DMS 273 (cell line): ENCODE results near the gene SLC6A7.
A peak's percentile ranks its signal among the peaks of the same experiment; 100 is the strongest.

Experiments used
- DNase-seq: peaks from one replicate; lab custom pipeline; 2025; ENCODE audit not compliant: unreplicated experiment; lab: John Stamatoyannopoulos, UW

The SLC6A7 gene

DNA sequence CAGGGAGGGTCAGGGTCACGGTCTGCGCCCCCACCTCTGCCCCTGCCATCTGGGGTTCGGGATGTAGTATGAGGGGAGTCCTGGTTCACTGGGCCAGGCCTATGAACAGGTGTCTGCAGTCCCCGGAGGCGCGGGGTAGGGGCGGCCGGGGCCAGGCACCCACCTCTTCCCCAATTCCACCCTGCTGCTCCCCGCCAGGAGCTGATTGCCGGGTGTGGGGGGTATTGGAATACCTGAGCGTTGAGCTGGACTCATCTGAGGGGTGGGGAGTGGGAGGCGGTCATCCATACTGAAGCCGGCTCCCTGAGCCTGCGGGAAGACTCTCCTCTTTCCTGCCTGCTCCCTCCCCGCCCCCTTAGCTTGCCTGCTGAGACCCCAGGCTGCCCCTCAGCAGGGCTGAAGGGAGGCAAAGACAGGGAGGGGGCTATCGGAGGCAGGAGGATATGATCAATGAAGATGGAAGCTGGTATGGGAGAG is 679 bp downstream of the SLC6A7 start:
- DNase-seq = no peak

GRCh38 chr5:150190987-150191386 is 1.1 kb downstream of the SLC6A7 start:
- DNase-seq = no peak

DNA sequence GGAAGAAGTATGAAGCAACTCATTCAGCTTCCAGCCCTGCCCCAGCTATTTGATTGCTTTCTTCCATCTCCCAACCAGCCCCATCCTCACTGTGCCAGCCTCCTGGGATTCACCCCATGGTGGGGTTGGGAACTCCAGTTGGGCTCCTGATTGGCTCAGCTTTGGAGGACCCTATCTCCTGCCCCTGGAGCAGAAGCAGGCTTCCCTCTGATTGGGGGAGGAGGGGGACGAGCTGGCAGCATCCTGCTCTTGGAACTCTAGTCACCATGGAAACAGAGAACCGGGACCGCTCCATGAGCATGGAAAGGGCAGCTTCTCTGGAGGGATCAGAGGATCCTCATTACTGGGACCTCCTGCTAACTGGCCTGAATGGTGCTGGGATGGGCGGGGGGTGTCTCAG is 2.6 kb downstream of the SLC6A7 start:
- peak; percentile 25 for DNase-seq

- DNase-seq = no peak
Measured at GRCh38 chr5:150195736-150196485, 6.0 kb downstream of the SLC6A7 start.

- no peak for DNase-seq
Measured at GRCh38 chr5:150196514-150196913, 6.7 kb downstream of the SLC6A7 start.

GRCh38 chr5:150196986-150197385 is 7.1 kb downstream of the SLC6A7 start:
- no peak for DNase-seq

GRCh38 chr5:150197476-150197875 is 7.6 kb downstream of the SLC6A7 start:
- DNase-seq = no peak

DNA sequence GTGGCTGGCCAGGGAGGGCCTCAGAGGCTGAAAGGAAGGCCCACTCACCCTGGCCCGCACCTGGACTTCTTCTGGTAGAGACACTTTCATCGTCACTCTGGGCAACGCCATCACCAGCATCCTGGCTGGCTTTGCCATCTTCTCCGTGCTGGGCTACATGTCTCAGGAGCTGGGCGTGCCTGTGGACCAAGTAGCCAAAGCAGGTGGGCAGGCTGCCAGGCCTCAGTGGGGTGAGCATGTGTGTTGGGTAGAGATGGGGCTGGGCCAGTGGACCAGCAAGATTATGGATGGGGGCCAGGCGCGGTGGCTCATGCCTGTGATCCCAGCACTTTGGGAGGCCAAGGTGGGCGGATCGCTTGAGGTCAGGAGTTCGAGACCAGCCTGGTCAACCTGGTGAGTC is 12.6 kb downstream of the SLC6A7 start:
- no peak for DNase-seq

DNA sequence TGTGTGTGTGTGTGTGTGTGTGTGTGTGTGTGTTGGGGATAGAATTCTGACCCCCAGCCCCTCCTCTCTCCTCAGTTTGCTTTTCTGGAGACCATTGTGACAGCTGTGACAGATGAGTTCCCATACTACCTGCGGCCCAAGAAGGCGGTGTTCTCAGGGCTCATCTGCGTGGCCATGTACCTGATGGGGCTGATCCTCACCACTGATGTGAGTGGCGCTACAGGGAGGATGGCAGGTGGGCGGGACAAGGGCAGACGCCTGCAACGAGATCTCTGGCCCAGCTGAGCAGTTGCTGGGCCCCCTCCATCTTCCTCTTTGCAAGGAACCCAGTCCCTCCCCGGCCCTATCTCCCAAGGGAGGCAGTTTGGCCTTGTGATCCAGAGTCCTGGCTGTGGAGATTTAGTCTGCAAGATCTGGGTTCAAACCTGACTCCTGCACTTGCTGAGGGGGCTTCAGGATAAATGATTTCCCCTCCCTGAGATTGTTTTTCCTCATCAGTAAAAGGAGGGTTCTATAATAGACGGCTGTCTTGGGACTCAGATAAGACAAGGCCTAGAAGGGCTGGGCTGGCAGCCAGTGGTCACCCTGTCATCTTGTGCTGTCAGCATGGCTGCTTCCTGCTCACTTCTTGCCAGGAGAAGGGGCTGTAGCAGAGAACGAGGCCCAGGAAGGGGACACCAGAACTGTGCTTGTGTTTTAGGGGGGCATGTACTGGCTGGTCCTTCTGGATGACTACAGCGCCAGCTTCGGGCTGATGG is 14.1 kb downstream of the SLC6A7 start:
- DNase-seq = no peak

GRCh38 chr5:150204590-150204960 is 14.7 kb downstream of the SLC6A7 start:
- DNase-seq = no peak

- DNase-seq = no peak
Measured at GRCh38 chr5:150206098-150206778, 16.4 kb downstream of the SLC6A7 start.

DNA sequence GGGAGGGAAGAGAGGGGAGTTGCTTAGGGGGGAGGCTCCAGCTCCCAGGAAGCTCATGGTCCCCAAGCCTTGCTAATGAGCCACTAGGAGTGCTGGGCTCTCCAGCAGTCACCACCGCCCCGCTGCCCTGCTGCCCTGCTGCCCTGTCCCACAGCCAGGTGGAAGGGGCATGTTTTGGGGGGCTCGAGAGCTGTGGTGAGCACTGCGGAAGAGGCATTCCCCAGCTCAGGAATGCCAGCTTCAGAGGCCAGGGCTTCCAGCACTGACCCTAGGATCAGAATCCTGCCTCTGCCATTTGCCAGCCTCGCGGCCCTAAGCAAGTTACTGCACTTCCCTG is 16.9 kb downstream of the SLC6A7 start:
- no peak for DNase-seq

DNA sequence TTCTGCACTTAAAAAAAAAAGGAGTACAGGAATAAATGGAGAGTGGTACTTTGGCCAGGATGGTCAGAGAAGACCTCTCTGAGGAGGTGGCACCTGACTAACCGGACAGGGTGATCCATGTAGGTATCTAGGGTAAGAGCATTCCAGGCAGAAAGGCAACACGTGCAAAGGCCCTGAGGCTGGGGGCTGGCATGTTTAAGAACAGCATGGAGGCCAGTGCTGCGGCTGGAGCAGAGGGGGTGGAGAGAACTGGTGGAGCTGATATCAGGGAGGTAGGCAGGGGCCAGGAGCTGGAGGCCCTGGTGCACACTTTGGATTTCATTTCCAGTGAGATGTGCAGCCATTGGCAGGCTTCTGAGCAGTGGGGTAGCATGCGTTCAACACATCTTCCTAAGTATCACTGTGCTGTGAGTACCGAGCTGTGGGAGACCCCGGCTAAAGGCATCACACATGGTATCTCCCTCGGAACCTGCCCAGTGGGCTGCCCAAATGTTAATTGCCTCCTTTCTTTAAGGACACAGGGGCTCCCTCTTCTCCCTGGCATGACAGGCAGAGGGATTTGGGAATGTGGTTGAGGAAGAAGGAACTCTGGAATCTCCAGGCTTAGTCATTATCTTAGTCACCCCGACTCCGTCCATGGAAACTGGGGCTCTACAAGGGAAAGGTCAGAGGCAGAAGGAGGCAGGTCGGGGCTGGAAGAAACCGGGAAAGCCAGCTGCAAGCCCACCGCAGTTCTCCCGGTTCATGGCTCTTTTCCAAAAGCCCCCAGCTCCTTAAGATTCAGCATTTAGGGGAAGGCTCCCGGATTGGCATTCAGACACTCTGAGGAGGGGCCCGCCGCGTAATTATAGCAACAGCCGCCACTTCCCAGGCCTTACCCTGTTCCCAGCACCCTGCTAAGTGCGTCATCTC is 18.6 kb downstream of the SLC6A7 start:
- DNase-seq = no peak

- DNase-seq = no peak
Measured at GRCh38 chr5:150209099-150209635, 19.3 kb downstream of the SLC6A7 start.

DNA sequence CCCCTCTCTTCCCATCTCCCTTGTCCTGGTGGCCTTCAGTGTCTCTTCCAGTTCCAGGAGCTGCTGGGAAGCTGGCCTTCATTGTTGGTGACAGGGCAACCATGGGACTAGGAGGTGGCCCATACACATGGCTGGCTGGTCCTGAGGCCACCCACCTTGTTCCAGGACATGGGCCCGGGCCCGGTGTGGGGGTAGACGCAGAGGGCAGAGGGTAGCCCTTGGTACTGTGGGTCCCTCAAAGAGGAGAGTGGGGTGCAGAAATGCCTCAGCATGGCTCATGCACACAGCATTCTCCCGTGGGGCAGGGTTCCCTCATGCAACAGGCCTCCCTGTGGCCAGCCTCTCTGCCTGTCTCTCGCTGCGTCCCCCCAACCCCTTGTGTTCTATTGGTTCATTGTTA is 20.8 kb downstream of the SLC6A7 start:
- DNase-seq = no peak

GRCh38 chr5:150211156-150212030 is 21.5 kb downstream of the SLC6A7 start:
- DNase-seq = no peak

- no peak for DNase-seq
Measured at GRCh38 chr5:150213530-150213929, 23.7 kb downstream of the SLC6A7 start.

GRCh38 chr5:150214289-150214688 is 24.4 kb downstream of the SLC6A7 start:
- DNase-seq = no peak
